ENCODE measurements around the gene U2AF1L4. TPM values are rescaled to one million over a fixed set of nuclear protein-coding genes. Genes with fewer than 3 reads are reported as not detected.

The U2AF1L4 gene
- total RNA-seq, 2 donors from 2014 or later: 26.2 to 83.4 TPM

DNA sequence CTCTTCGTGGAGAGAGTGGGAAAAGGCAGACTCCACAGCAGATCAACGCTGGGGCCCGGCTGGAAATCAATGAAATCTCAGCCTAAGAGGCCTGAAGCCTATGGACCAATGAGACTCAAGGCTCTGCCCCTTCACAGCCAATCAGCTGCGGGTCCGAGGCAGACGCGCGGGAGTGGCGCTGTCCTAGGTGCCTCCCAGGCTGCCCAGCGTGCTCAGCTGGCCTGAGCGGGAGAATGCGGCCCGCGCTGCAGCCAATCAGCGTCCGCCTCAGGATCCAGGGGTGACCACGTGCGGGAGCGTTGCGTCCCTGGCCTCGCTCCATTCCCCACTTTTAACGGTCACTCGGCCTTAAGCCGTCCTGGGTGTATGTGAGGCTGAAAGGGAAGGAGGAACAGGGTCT, 41.0 kb downstream of the U2AF1L4 start, which contains the start of gene ZBTB32:
ZBTB32 (plus strand) TSS at position 341 of the 400 bp plus-strand sequence. CDS start 10,069 bp downstream, outside the sequence.
- Histone ChIP-seq H3K27ac (peak within 1 kb of the TSS in 3 of 4 donors; percentile 81 to 89 (median 82)), H3K4me1 (peaks cover 15% of the 10 kb centered on the region), H3K4me3 (no peak within 1 kb of the TSS), H3K36me3 (replicated peaks in 1 of 2; ENCODE audit: insufficient read depth in 1 of 2, low read depth in 2 of 2) (no peaks in the 10 kb centered on the region), H3K9me3 (no peaks in the 10 kb centered on the region), H3K27me3 (no peaks in the 10 kb centered on the region)
- TF ChIP-seq, protein P1, sequence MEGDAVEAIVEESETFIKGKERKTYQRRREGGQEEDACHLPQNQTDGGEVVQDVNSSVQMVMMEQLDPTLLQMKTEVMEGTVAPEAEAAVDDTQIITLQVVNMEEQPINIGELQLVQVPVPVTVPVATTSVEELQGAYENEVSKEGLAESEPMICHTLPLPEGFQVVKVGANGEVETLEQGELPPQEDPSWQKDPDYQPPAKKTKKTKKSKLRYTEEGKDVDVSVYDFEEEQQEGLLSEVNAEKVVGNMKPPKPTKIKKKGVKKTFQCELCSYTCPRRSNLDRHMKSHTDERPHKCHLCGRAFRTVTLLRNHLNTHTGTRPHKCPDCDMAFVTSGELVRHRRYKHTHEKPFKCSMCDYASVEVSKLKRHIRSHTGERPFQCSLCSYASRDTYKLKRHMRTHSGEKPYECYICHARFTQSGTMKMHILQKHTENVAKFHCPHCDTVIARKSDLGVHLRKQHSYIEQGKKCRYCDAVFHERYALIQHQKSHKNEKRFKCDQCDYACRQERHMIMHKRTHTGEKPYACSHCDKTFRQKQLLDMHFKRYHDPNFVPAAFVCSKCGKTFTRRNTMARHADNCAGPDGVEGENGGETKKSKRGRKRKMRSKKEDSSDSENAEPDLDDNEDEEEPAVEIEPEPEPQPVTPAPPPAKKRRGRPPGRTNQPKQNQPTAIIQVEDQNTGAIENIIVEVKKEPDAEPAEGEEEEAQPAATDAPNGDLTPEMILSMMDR (IDR thresholded peaks at IDR 0.05): no peak
- TF ChIP-seq POLR2A (IDR thresholded peaks at IDR 0.05): no peak
- intact Hi-C loops (cut with DNase I): no loop called here
- ATAC-seq (no peak), DNase-seq (peak in 1 of 4 donors; percentile 28)
- 66 to 70% methylated on average over 4 to 24 of the region's 24 CpGs for WGBS, 2 donors

DNA sequence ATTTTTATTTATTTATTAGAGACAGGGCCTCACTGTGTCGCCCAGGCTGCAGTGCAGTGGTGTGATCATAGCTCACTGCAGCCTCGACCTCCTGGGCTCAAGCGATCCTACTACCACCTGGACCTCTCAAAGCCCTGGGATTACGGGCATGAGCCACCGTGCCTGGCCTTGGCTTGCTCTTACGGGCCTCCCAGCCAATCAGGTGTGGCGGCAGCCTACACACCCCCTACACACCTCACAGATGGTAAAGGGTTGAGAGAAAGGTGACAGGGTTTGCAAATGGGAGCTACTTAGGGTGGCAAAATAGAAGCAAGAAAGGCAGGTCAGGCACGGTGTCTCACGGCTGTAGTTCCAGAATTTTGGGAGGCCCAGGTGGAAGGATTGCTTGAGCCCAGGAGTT, 41.9 kb downstream of the U2AF1L4 start:
- H3K4me3 ChIP-seq: no peak overlapping the region
- intact Hi-C loops (cut with DNase I): no loop called here
- no peaks in the 10 kb centered on the region for H3K27me3 ChIP-seq
- H3K9me3 ChIP-seq: no peaks in the 10 kb centered on the region
- H3K27ac ChIP-seq: peak overlapping the region; percentile 81 to 95 (median 86)
- WGBS, 2 donors: 27 to 44% methylated on average over 6 to 9 of the region's 9 CpGs
- peaks cover 15% of the 10 kb centered on the region for H3K4me1 ChIP-seq
- peak; percentile 72 for ATAC-seq
- TF ChIP-seq, protein P1 (IDR thresholded peaks at IDR 0.05): no peak
- no peak for TF ChIP-seq POLR2A (IDR thresholded peaks at IDR 0.05)
- H3K36me3 ChIP-seq (replicated peaks in 1 of 2; ENCODE audit: insufficient read depth in 1 of 2, low read depth in 2 of 2): no peaks in the 10 kb centered on the region
- peak; percentile 75 to 85 (median 84) for DNase-seq

DNA sequence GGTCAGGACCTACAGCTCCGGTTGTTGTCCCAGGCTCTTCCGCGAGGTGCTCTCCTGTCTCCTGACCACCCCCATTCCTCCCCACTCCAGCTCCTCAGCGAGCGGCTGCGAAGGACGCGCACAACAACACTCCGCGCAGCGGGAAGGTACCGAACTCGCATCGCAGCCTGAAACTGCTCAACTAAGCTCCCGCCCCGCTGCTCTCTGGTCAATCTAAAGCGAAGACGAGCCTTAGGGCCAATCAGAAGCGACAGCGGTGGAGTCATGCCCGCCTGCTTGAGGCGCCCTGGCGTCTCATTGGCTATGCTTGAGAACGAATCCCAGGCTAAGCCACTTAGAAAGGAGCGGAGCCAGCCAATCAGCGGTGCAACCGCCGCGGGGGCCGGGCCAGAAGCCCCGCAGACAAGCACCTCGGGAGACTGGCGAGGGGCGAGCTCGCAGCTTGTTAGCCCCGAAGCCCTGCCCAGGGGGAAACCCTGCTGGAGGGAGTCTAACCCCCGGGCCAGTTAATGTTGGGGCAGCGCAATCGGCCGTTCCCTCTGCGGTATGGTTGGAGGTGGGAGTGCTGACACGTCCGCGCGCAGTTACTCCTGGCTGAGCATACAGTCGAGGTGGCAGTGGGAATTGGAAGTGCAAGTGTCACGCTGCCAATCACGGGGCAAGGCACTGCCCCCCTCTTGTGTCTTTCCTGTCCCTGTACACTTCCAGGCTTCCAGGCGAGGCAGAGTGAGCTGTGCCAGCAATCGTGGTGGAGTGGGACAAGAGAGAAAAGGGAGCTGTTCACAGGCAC, 42.8 kb downstream of the U2AF1L4 start:
- intact Hi-C loops (cut with DNase I): no loop called here
- WGBS, 2 donors: 1% methylated on average over 49 of the region's 50 CpGs; no CpG with 5 or more reads in 1 of the 2 donors
- Histone ChIP-seq H3K36me3 (replicated peaks in 1 of 2; ENCODE audit: insufficient read depth in 1 of 2, low read depth in 2 of 2) (no peaks in the 10 kb centered on the region), H3K9me3 (no peaks in the 10 kb centered on the region), H3K27ac (peak overlapping the region; percentile 81 to 95 (median 86)), H3K27me3 (no peaks in the 10 kb centered on the region), H3K4me3 (peak overlapping the region; percentile 1 to 15), H3K4me1 (peaks cover 15% of the 10 kb centered on the region)
- peak; percentile 97 for ATAC-seq
- TF ChIP-seq, protein P1 (IDR thresholded peaks at IDR 0.05): peak in 1 of 7 experiments; percentile 11
- peak; percentile 58 to 83 (median 72) for TF ChIP-seq POLR2A (IDR thresholded peaks at IDR 0.05)
- peak; percentile 95 to 99 (median 98) for DNase-seq

DNA sequence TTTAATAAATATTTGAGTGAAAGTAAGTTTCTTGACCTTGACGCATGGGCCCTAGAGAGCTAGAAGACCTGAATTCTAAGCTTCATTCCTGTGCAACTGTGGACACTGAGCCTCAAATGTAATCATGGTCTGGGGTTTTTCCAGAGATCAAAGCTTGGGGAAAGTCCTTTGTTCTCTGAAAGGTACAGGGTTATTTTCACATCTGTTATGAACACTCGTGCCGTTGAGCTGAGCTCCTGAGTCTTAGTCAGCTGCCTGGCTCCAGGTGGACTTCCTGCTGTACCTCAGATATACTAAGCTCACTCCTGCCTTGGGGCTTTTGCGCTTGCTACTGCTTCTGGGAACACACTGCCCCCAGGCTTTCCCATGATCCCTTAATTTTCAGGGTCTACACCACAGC, 48.4 kb downstream of the U2AF1L4 start:
- H3K27ac ChIP-seq: no peak overlapping the region
- no peak for ATAC-seq
- WGBS, 2 donors: 30 to 58% methylated on average over 4 of the region's 4 CpGs
- H3K9me3 ChIP-seq: no peaks in the 10 kb centered on the region
- DNase-seq: no peak
- TF ChIP-seq, protein P1 (IDR thresholded peaks at IDR 0.05): no peak
- TF ChIP-seq POLR2A (IDR thresholded peaks at IDR 0.05): no peak
- intact Hi-C loops (cut with DNase I): no loop called here
- H3K36me3 ChIP-seq (replicated peaks in 1 of 2; ENCODE audit: insufficient read depth in 1 of 2, low read depth in 2 of 2): no peaks in the 10 kb centered on the region
- no peaks in the 10 kb centered on the region for H3K27me3 ChIP-seq
- no peak overlapping the region for H3K4me3 ChIP-seq
- H3K4me1 ChIP-seq: peaks cover 1% of the 10 kb centered on the region

Measured in body of pancreas (tissue), 4 donors.